HG02623 (cell line): ENCODE results near the gene PCSK6.
"Not testable (repeated sequence)": the region's sequence is repeated elsewhere in the genome, so short reads cannot be mapped to it uniquely, and the experiment has no call there.

Source experiments
- ATAC-seq: cut with Tn5 transposase; IDR thresholded peaks from one replicate; pipeline ENCODE4 v1.9.1; 2021; ENCODE audit warnings: moderate library complexity; ENCODE audit not compliant: unreplicated experiment

Gene PCSK6

DNA sequence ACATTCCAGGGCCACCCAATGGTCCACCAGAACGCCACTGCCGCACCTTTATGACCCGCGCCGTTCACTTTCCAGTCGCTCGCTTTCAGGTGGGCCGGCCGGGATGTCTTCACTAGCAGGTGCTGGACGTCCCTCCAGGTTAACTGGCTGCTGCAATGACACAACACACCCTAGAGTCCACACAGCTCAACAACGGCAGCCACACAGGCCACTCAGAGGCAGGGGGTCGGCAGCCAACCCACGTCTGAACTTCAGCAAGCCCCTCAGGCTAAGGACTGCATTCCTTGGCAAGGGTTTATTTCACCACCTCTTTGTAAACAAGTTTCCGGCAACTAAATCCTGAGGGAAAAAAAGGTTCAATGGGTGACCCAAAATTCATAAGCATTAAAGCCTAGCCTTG, 105.2 kb downstream of the PCSK6 start:
- ATAC-seq = no peak

DNA sequence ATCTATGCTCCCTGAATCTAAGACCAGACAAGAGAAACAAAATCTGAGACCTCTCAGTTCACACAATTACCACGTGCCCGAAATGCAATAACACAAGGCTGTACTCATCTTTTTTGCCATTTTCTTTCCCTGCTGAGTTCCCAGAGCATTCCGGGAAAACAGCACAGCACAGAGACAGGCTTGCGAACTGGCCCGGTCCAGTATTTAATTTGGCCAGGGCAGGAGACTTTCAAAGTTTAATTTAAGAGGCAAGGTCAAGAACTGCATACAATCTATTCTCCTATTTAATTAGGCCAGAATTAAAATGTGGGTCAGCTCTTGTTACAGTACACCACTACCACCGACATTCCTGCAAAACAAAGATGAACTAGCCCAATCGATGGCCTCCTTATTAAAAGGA, 107.0 kb downstream of the PCSK6 start:
- no peak for ATAC-seq

- no peak for ATAC-seq
Measured at GRCh38 chr15:101381671-101382212, 107.8 kb downstream of the PCSK6 start.

DNA sequence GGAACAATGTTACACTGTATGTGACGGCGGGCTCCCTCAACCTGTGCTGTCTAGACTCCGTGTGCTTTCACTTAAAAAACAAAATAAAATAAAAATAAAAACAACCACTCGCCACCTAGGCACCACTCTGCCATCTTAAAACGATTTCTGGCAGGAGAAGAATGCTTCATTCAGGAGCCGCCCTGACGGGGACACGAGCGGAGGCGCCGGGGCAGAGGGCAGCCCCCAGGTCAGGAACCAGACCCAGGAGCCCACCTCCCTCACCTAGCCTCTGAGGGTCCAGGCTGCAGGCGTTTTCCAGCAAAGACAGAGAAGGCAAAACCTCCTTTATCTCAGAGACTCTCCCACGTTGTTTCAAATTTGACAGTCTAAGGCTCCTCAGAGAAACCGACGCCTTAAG, 109.4 kb downstream of the PCSK6 start:
- no peak for ATAC-seq

- ATAC-seq = no peak
Measured at GRCh38 chr15:101379647-101380046, 109.9 kb downstream of the PCSK6 start.

DNA sequence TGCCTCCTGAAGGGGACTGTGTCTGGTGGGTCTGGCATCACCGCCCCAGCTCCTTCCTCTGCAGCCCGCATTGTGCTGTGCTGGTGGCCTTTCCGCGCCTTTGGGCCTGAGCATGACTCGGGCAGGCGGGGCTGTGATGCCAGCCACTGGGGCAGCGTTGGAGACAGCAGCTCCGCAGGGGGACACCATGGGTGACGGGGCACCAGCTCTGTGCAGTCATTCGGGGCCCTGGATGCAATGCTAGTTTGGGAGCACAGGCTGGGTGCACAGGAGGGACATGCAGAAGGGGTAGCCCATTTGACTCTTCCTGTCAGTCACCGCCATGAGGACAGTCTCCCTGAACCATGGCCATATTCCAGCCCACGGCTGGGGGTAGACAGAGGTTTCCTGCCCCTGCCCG, 110.6 kb downstream of the PCSK6 start:
- no peak for ATAC-seq

DNA sequence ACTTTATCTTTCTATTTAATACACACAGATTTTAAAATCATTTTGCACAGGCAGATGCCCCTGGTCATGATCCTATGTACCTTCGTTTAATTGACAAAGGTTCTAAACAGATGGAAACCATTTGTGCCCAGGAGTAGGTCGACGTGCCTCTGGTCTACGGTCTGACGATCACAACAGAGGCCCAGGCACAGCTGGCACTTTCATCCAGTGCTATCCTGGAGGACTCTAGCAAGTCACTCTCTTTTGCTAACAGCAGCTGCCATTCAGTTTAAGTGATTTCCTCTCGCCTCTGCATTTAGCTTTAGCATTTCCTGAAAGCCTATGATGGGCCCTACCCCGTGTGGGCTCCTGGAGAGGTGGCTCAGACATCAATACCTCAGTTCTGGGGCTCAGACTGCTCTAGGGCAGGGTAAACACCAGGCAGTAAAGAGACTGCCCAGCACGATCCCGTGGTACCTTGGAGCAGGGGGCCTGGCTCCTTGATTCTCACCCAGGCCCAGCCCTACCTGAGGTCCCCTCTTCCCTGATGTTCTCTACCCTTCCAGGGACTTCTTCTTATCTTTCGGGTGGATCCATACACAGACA, 111.2 kb downstream of the PCSK6 start:
- ATAC-seq = no peak

GRCh38 chr15:101376615-101377395, 112.7 kb downstream of the PCSK6 start:
- no peak for ATAC-seq

DNA sequence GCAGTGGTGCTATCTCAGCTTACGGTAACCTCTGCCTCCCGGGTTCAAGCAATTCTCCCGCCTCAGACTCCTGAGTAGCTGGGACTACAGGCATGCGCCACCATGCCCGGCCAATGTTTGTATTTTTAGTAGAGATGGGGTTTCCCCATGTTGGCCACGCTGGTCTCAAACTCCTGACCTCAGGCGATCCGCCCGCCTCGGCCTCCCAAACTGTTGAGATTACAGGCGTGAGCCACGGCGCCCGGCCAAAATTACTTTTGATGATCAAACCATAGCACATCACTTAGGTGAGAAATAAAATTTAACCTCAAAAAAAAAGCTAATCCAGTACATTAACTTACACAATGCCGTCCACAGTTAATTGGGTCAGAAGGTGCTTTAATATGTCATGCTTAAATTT, 114.5 kb downstream of the PCSK6 start:
- not testable (repeated sequence) for ATAC-seq

DNA sequence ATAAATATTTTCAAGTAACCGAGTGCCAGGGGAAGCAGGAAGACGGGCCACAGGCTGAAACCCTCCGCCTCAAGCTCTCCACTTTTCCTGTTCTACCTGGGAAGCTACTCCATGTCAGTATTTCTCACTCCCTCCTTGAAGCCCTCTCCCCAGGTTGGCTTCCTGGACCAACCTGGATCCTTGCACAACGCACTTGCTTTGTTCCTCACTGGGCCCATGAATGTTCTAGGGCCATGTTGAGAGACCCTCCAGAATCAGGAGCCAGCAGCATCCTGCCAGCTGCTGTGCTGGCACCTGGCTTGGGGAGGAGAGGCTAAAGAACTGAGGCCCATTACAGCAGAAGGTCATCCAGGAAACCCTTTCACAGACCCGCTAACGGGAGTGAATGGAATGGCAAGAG, 115.2 kb downstream of the PCSK6 start:
- no peak for ATAC-seq

- no peak for ATAC-seq
Measured at GRCh38 chr15:101373577-101373976, 115.9 kb downstream of the PCSK6 start.

- ATAC-seq = no peak
Measured at GRCh38 chr15:101372960-101373525, 116.5 kb downstream of the PCSK6 start.

GRCh38 chr15:101372149-101372577, 117.3 kb downstream of the PCSK6 start:
- ATAC-seq = no peak

GRCh38 chr15:101371519-101371918, 118.0 kb downstream of the PCSK6 start:
- no peak for ATAC-seq

DNA sequence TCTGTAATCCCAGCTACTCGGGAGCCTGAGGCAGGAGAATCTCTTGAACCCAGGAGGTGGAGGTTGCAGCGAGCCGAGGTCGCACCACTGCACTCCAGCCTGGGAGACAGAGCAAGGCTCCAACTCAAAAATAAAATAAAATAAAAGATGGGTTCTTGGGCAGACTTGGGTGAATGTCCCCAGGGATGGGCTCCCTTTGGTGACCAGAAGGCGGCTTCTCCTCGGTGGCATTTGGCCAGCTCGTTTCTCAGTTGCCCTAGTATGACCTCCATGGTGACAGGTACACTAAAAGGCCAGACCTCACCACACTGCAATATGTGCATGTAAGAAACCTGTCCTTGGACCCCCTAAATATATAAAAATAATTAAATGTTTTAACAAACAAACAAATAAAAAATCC, 118.4 kb downstream of the PCSK6 start:
- no peak for ATAC-seq

- no peak for ATAC-seq
Measured at GRCh38 chr15:101370330-101371024, 119.0 kb downstream of the PCSK6 start.

- ATAC-seq = no peak
Measured at GRCh38 chr15:101369676-101370075, 119.8 kb downstream of the PCSK6 start.

- no peak for ATAC-seq
Measured at GRCh38 chr15:101368861-101369642, 120.5 kb downstream of the PCSK6 start.

DNA sequence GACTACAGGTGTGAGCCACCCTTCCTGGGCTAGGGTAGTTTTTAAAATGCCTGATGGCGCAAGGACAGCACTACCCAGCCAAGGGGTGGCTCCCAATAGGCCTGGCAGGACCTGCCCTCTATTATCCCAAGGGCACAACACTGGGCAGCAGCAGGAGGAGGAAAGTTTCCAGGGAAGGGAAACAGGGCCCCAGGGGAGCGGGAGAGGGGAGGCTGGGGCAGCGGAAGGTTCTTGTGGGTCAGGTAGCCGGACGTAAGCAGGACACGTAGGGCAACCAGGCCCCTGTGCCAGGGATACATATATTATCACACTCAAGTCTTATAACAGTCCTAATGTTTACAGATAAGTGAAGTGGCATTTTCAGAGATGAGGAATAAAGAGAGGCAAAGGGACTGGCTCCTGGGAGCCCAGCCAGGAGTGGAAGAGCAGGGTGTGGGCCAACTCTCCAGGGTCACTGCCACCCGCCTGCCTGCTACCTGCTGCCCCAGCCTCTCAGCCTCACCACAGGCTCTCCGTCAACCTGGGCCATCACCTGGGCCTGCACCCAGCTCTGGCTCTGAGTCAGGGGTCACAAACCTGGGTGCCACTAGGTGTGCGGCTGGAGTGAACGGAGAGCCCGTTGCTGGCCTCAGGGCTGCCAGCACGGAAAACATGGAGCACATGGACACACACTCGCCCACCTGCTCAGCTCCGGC, 121.3 kb downstream of the PCSK6 start:
- ATAC-seq = no peak

GRCh38 chr15:101366853-101367252, 122.7 kb downstream of the PCSK6 start:
- no peak for ATAC-seq
